HFFc6 (cell line): ENCODE results near the gene GIGYF2. TPM values are rescaled to one million over a fixed set of nuclear protein-coding genes. Genes with fewer than 3 reads are reported as not detected.

ENCODE experiments used
- DNase-seq: peaks from one replicate; pipeline ENCODE4 v3.0.0-alpha.2; 2018
- H3K27ac Mint-ChIP-seq: 2 replicates; pipeline ENCODE4 v1.8.0; 2020; ENCODE audit warnings: mild to moderate bottlenecking, mixed read lengths
- H3K27me3 Mint-ChIP-seq: 2 replicates; pipeline ENCODE4 v1.8.0; 2021; ENCODE audit warnings: mild to moderate bottlenecking, moderate library complexity, mixed read lengths; ENCODE audit not compliant: insufficient read depth
- H3K36me3 Mint-ChIP-seq: 2 replicates; pipeline ENCODE4 v1.8.0; 2021; ENCODE audit warnings: low read depth, mixed read lengths
- H3K4me1 Mint-ChIP-seq: 2 replicates; pipeline ENCODE4 v1.8.0; 2020; ENCODE audit warnings: low read depth, mixed read lengths
- H3K4me3 Mint-ChIP-seq: 2 replicates; pipeline ENCODE4 v1.8.0; 2020; ENCODE audit warnings: mild to moderate bottlenecking, moderate library complexity, mixed read lengths
- H3K9me3 Mint-ChIP-seq: 2 replicates; pipeline ENCODE4 v1.8.0; 2020; ENCODE audit warnings: mild to moderate bottlenecking, mixed read lengths
- long read RNA-seq: library from polyadenylated mRNA; unstranded; transcript quantifications from one replicate; pipeline ENCODE4 v2.0.0, GENCODE V29; 2019
- total RNA-seq, 6 experiments: library from RNA; stranded (reverse); fragmentation: NEBNext Ultra II Directional; extraction: Animal tissue kit (Norgen Biotek cat#: 25700); gene quantifications; 2 replicates in 1 of 6; 3 replicates in 5 of 6; pipeline ENCODE4 v1.2.3, GENCODE V29; 2021
- TF ChIP-seq, protein P1 (sequence below): fragments of 200-600 bp; sonication (generic); IDR thresholded peaks from 2 replicates; pipeline ENCODE4 v1.5.0; 2021; ENCODE audit warnings: antibody characterized with exemption, mild to moderate bottlenecking

Gene GIGYF2, protein sequence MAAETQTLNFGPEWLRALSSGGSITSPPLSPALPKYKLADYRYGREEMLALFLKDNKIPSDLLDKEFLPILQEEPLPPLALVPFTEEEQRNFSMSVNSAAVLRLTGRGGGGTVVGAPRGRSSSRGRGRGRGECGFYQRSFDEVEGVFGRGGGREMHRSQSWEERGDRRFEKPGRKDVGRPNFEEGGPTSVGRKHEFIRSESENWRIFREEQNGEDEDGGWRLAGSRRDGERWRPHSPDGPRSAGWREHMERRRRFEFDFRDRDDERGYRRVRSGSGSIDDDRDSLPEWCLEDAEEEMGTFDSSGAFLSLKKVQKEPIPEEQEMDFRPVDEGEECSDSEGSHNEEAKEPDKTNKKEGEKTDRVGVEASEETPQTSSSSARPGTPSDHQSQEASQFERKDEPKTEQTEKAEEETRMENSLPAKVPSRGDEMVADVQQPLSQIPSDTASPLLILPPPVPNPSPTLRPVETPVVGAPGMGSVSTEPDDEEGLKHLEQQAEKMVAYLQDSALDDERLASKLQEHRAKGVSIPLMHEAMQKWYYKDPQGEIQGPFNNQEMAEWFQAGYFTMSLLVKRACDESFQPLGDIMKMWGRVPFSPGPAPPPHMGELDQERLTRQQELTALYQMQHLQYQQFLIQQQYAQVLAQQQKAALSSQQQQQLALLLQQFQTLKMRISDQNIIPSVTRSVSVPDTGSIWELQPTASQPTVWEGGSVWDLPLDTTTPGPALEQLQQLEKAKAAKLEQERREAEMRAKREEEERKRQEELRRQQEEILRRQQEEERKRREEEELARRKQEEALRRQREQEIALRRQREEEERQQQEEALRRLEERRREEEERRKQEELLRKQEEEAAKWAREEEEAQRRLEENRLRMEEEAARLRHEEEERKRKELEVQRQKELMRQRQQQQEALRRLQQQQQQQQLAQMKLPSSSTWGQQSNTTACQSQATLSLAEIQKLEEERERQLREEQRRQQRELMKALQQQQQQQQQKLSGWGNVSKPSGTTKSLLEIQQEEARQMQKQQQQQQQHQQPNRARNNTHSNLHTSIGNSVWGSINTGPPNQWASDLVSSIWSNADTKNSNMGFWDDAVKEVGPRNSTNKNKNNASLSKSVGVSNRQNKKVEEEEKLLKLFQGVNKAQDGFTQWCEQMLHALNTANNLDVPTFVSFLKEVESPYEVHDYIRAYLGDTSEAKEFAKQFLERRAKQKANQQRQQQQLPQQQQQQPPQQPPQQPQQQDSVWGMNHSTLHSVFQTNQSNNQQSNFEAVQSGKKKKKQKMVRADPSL (N-terminal part only)
- total RNA-seq = 10 to 100 TPM; 36.9 to 44.6 (median 42.3) TPM
- long read RNA-seq, full-length matches to known transcripts = 3 of 59 reads
- long read RNA-seq, partial matches to known transcripts = 32 of 59 reads
- long read RNA-seq, other reads (novel, unspliced or antisense) = 24 of 59 reads

DNA sequence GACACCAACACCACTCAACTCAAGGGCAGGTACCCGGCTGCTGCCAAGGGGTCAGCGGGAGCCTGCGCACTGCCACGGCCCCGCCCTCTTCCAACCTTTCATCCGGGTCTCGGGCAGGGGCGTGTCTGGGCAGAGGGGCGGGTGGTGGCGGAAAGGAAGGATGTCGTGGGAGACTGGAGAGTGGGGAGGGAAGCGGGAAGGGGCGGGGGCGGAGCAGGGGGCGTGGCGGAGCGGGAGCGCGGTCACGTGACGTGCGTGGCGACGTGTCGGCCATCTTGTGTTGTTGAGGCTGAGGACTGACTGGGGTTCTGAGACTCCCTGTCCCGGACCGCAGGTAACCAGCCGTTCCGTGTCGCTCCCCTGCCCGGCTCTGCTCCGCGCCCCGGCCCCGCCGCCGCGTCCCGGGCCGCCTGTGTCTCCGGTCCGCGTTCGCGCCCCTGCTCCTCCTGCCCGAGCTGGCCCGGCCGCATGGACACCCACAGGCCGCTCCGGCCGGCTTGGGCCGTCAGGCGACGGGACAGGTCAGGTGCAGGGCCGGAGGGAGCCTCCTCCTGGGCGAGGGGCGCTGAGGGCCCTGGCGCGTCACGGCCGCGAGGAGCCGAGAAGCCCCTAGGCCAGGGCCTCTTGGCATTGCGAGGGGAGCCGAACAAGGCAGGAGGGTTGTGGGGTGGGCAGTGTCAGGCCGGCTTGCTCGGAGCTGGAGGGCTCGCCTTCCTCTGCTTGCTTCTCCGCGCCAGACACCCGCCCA, at the start of gene GIGYF2:
GIGYF2 (plus strand) TSS at position 273 of the 748 bp plus-strand sequence. CDS start 37,867 bp downstream, outside the sequence.
- TF ChIP-seq, protein P1, sequence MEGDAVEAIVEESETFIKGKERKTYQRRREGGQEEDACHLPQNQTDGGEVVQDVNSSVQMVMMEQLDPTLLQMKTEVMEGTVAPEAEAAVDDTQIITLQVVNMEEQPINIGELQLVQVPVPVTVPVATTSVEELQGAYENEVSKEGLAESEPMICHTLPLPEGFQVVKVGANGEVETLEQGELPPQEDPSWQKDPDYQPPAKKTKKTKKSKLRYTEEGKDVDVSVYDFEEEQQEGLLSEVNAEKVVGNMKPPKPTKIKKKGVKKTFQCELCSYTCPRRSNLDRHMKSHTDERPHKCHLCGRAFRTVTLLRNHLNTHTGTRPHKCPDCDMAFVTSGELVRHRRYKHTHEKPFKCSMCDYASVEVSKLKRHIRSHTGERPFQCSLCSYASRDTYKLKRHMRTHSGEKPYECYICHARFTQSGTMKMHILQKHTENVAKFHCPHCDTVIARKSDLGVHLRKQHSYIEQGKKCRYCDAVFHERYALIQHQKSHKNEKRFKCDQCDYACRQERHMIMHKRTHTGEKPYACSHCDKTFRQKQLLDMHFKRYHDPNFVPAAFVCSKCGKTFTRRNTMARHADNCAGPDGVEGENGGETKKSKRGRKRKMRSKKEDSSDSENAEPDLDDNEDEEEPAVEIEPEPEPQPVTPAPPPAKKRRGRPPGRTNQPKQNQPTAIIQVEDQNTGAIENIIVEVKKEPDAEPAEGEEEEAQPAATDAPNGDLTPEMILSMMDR = peak; percentile 22
- DNase-seq = peak; percentile 90
- Mint-ChIP-seq H3K4me1 (peaks cover 29% of the 10 kb centered on the region), H3K27me3 (peaks cover 2% of the 10 kb centered on the region; the same call in 1 of the 2 replicates), H3K9me3 (no peaks in the 10 kb centered on the region), H3K36me3 (peaks cover 20% of the 10 kb centered on the region), H3K4me3 (peak within 1 kb of the TSS; percentile 98), H3K27ac (peak within 1 kb of the TSS; percentile 85)

DNA sequence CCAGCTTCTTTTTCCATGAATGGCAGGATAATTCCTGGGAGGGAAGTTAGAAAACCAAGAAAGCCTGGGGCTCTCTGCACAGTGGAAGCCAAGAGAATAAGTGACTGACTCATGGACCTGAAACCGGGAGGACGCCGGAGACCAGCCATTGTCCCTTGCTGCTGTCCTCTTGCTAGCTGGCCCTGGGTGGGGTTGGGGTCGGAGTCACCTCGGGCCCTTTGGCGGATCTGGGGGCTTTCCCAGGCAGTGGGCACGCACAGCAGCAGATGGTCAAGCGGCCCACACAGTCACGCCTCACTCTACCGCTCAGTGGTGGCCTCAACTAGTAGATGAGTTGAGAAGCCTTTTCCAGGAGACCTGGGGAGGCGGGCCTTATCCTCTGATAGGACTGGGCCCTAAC, 48.1 kb upstream of the GIGYF2 start:
- Mint-ChIP-seq H3K27me3 (peaks cover 22% of the 10 kb centered on the region), H3K4me1 (peaks cover 11% of the 10 kb centered on the region), H3K27ac (no peak overlapping the region), H3K9me3 (no peaks in the 10 kb centered on the region), H3K4me3 (no peak overlapping the region), H3K36me3 (no peaks in the 10 kb centered on the region)
- TF ChIP-seq, protein P1 = no peak
- DNase-seq = no peak

DNA sequence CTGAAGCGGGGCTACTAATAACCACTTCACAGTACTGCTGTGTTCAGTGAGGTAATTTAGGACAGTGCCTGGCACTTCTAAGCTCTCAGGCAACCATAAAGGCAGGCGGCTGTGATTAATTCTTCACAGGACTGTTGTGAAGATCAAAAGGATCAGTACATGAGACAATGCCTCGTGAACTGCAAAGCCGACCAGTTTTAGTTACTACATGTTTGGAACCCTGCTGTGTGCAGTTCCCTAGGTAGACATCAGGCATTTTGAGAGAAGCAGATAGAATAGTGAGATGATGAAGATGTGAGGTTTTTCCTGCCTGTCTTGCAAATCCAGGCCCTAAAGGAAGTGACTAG, 44.7 kb upstream of the GIGYF2 start:
- Mint-ChIP-seq H3K27ac (peak overlapping the region; percentile 36; the same call in 1 of the 2 replicates), H3K4me1 (peaks cover 11% of the 10 kb centered on the region), H3K9me3 (no peaks in the 10 kb centered on the region), H3K36me3 (no peaks in the 10 kb centered on the region), H3K4me3 (no peak overlapping the region), H3K27me3 (peaks cover 21% of the 10 kb centered on the region)
- peak; percentile 10 for DNase-seq
- TF ChIP-seq, protein P1 = no peak

DNA sequence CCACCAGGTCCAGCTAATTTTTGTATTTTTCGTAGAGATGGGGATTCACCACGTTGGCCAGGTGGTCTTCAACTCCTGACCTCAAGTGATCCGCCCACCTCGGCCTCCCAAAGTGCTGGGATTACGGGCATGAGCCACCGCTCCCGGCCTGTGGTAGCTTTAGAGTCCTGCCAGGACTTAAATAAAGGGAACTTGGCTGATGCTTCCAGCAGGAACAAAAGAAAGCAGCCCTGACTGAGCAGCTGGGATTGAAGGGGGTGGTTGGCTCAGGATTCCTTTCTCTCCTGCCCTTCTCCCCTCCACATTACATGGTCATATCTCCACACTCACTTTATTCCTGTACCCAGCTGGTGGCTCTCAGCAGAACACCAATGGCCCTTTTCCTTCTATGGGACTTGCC, 43.7 kb upstream of the GIGYF2 start:
- H3K27me3 Mint-ChIP-seq = peaks cover 19% of the 10 kb centered on the region
- no peak overlapping the region for H3K27ac Mint-ChIP-seq
- no peak overlapping the region for H3K4me3 Mint-ChIP-seq
- H3K4me1 Mint-ChIP-seq = peaks cover 15% of the 10 kb centered on the region
- TF ChIP-seq, protein P1 = no peak
- DNase-seq = no peak
- no peaks in the 10 kb centered on the region for H3K36me3 Mint-ChIP-seq
- no peaks in the 10 kb centered on the region for H3K9me3 Mint-ChIP-seq
